H9 (cell line): ENCODE measurements around the gene PLXNA4. TPM values are rescaled to one million over a fixed set of nuclear protein-coding genes. Genes with fewer than 3 reads are reported as not detected.

Source experiments
- DNase-seq: peaks from one replicate; pipeline ENCODE4 v3.0.0-alpha.2; 2017
- H2AFZ ChIP-seq: one replicate; pipeline ENCODE4 v1.6.1; 2013; ENCODE audit warnings: mild to moderate bottlenecking, low read length, control low read depth, moderate library complexity
- H2AK5ac ChIP-seq: 2 replicates; pipeline ENCODE4 v1.6.1; 2013; ENCODE audit warnings: low read length, control low read depth, mixed read lengths; ENCODE audit not compliant: insufficient read length
- H2BK120ac ChIP-seq: one replicate; pipeline ENCODE4 v1.6.1; 2013; ENCODE audit warnings: low read depth, mild to moderate bottlenecking, low read length, control low read depth, inconsistent platforms; ENCODE audit not compliant: poor library complexity, severe bottlenecking
- H2BK12ac ChIP-seq: 2 replicates; pipeline ENCODE4 v1.6.1; 2013; ENCODE audit warnings: low read length, control low read depth, mixed read lengths, low read depth; ENCODE audit not compliant: insufficient read length
- H2BK15ac ChIP-seq: 2 replicates; pipeline ENCODE4 v1.6.1; 2013; ENCODE audit warnings: low read depth, low read length, control low read depth
- H2BK20ac ChIP-seq: one replicate; pipeline ENCODE4 v1.6.1; 2013; ENCODE audit warnings: low read depth, mild to moderate bottlenecking, low read length, control low read depth, inconsistent platforms; ENCODE audit not compliant: poor library complexity, severe bottlenecking
- H2BK5ac ChIP-seq: 2 replicates; pipeline ENCODE4 v1.6.1; 2013; ENCODE audit warnings: low read length, control low read depth, mixed read lengths; ENCODE audit not compliant: insufficient read length
- H3K14ac ChIP-seq: 2 replicates; pipeline ENCODE4 v1.6.1; 2013; ENCODE audit warnings: low read length, control low read depth; ENCODE audit not compliant: insufficient read depth
- H3K18ac ChIP-seq: 2 replicates; pipeline ENCODE4 v1.6.1; 2013; ENCODE audit warnings: low read depth, mild to moderate bottlenecking, mixed read lengths, low read length, control low read depth; ENCODE audit not compliant: insufficient read length
- H3K23ac ChIP-seq: 2 replicates; pipeline ENCODE4 v1.6.1; 2013; ENCODE audit warnings: low read length, control low read depth, mixed read lengths, low read depth; ENCODE audit not compliant: insufficient read length
- H3K23me2 ChIP-seq: 2 replicates; pipeline ENCODE4 v1.6.1; 2013; ENCODE audit warnings: low read depth, mild to moderate bottlenecking, mixed read lengths, low read length, control low read depth; ENCODE audit not compliant: insufficient read length, poor library complexity, severe bottlenecking
- H3K27ac ChIP-seq: 2 replicates; pipeline ENCODE4 v1.5.1; 2013; ENCODE audit warnings: low read length, control low read depth, mixed read lengths, low read depth; ENCODE audit not compliant: insufficient read length
- H3K27me3 ChIP-seq: 2 replicates; pipeline ENCODE4 v1.6.1; 2013; ENCODE audit warnings: low read length, control low read depth, inconsistent platforms; ENCODE audit not compliant: insufficient read depth
- H3K4ac ChIP-seq: 2 replicates; pipeline ENCODE4 v1.6.1; 2013; ENCODE audit warnings: low read depth, mild to moderate bottlenecking, control low read depth, inconsistent platforms, low read length, moderate library complexity
- H3K4me1 ChIP-seq: 2 replicates; pipeline ENCODE4 v1.6.1; 2013; ENCODE audit warnings: low read length, control low read depth, inconsistent platforms; ENCODE audit not compliant: insufficient read depth
- H3K4me2 ChIP-seq: 2 replicates; pipeline ENCODE4 v1.6.1; 2013; ENCODE audit warnings: low read length, control low read depth, mixed read lengths; ENCODE audit not compliant: insufficient read length, insufficient read depth
- H3K56ac ChIP-seq: 2 replicates; pipeline ENCODE4 v1.6.1; 2013; ENCODE audit warnings: low read depth, mild to moderate bottlenecking, mixed read lengths, low read length, control low read depth; ENCODE audit not compliant: insufficient read length
- H3K79me1 ChIP-seq: 2 replicates; pipeline ENCODE4 v1.6.1; 2013; ENCODE audit warnings: low read depth, mild to moderate bottlenecking, moderate library complexity, low read length, control low read depth, inconsistent platforms; ENCODE audit not compliant: insufficient read depth, poor library complexity, severe bottlenecking
- H3K79me2 ChIP-seq: 2 replicates; pipeline ENCODE4 v1.6.1; 2013; ENCODE audit warnings: low read length, control low read depth, inconsistent platforms; ENCODE audit not compliant: insufficient read depth
- H3K9ac ChIP-seq: 2 replicates; pipeline ENCODE4 v1.6.1; 2013; ENCODE audit warnings: low read length, control low read depth, mixed read lengths; ENCODE audit not compliant: insufficient read length; ENCODE audit errors: extremely low read depth
- H3K9me3 ChIP-seq: one replicate; pipeline ENCODE4 v1.6.1; 2013; ENCODE audit warnings: low read depth, low read length, inconsistent platforms; ENCODE audit not compliant: control insufficient read depth
- H3T11ph ChIP-seq: one replicate; pipeline ENCODE4 v1.6.1; 2013; ENCODE audit warnings: mild to moderate bottlenecking, low read length, control low read depth, inconsistent platforms
- H4K20me1 ChIP-seq: one replicate; pipeline ENCODE4 v1.6.1; 2013; ENCODE audit not compliant: control insufficient read depth, insufficient read length, insufficient read depth
- H4K5ac ChIP-seq: 2 replicates; pipeline ENCODE4 v1.6.1; 2013; ENCODE audit warnings: low read depth, mild to moderate bottlenecking, mixed read lengths, low read length, control low read depth; ENCODE audit not compliant: insufficient read length
- H4K8ac ChIP-seq: replicated peaks from 2 replicates; pipeline ENCODE4 v1.6.1; 2013; ENCODE audit warnings: low read length, control low read depth, mixed read lengths, low read depth; ENCODE audit not compliant: insufficient read length
- H4K91ac ChIP-seq: 2 replicates; pipeline ENCODE4 v1.6.1; 2013; ENCODE audit warnings: low read depth, mild to moderate bottlenecking, moderate library complexity, mixed read lengths, low read length, control low read depth; ENCODE audit not compliant: insufficient read length
- H3K27ac Mint-ChIP-seq, 3 experiments: 2 replicates in 2 of 3; 3 replicates in 1 of 3; pipeline ENCODE4 v1.8.0; 2020 to 2021; ENCODE audit warnings: mixed read lengths in 3 of 3, mild to moderate bottlenecking in 1 of 3, moderate library complexity in 1 of 3
- H3K27me3 Mint-ChIP-seq: 2 replicates; pipeline ENCODE4 v1.8.0; 2021; ENCODE audit warnings: low read depth, mild to moderate bottlenecking, moderate library complexity, mixed read lengths
- H3K36me3 Mint-ChIP-seq, 3 experiments: 2 replicates in 2 of 3; 3 replicates in 1 of 3; pipeline ENCODE4 v1.8.0; 2020 to 2021; ENCODE audit warnings: low read depth in 3 of 3, mixed read lengths in 3 of 3; ENCODE audit not compliant: insufficient read depth in 1 of 3
- H3K4me1 Mint-ChIP-seq, 2 experiments: 2 replicates each; pipeline ENCODE4 v1.8.0; 2020; ENCODE audit warnings: mixed read lengths in 2 of 2
- H3K4me3 Mint-ChIP-seq, 2 experiments: 2 replicates in 1 of 2; 3 replicates in 1 of 2; pipeline ENCODE4 v1.8.0; 2020 to 2021; ENCODE audit warnings: mild to moderate bottlenecking in 2 of 2, mixed read lengths in 2 of 2, moderate library complexity in 1 of 2
- H3K9me3 Mint-ChIP-seq, 2 experiments: 2 replicates in 1 of 2; 3 replicates in 1 of 2; pipeline ENCODE4 v1.8.0; 2020; ENCODE audit warnings: mild to moderate bottlenecking in 2 of 2, mixed read lengths in 2 of 2, moderate library complexity in 1 of 2
- WGBS: extraction: QIAGEN DNeasy Blood & Tissue Kit; methylation state at CpG from one replicate; pipeline ENCODE4 v1.1.7; 2013; ENCODE audit warnings: missing lambda C conversion rate, low lambda C conversion rate, mixed read lengths; ENCODE audit not compliant: insufficient read length; ENCODE audit errors: extremely low coverage; 5-methylcytosine and 5-hydroxymethylcytosine counted together
- total RNA-seq: library from RNA; stranded (reverse); gene quantifications from 2 replicates; pipeline ENCODE4 v1.2.1, GENCODE V29; 2021
- TF ChIP-seq, protein P1 (sequence below): fragments of 200-600 bp; sonication (generic); conservative IDR thresholded peaks from 3 replicates; pipeline ENCODE4 v1.8.0; 2021; ENCODE audit warnings: antibody characterized with exemption, mild to moderate bottlenecking

The PLXNA4 gene
- total RNA-seq, 1 experiment from 2014 or later: 0.35 TPM

DNA sequence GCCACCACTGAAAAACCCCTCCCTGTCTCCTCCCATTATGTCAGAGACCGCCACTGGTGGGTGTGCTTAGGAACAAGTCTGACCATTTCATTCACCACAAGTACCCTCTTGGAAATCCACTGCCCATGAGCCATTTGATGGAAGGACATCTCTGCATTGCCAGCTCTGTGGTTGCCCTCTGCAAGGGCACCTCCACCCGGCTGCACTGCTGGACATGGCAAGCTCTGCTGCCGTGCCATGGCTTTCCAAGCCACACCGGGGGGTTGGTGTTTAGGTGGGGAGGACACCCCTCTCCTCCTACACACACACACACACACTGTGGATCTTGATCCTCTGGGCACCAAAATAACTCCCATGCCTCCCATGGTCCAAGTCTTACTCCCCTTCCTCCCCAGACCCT lies 5.2 kb upstream of the PLXNA4 start:
- Histone ChIP-seq H3K23ac (no peak overlapping the region), H3K9me3 (no peaks in the 10 kb centered on the region), H2BK5ac (no peak overlapping the region), H4K8ac (no peak overlapping the region), H3K79me1 (no peaks in the 10 kb centered on the region), H3K4ac (no peak overlapping the region), H4K20me1 (no peaks in the 10 kb centered on the region), H3T11ph (no peak overlapping the region), H3K14ac (no peak overlapping the region), H3K23me2 (peaks cover 2% of the 10 kb centered on the region), H2BK15ac (no peak overlapping the region), H3K4me2 (no peak overlapping the region), H2AK5ac (no peak overlapping the region), H3K18ac (no peak overlapping the region), H2BK12ac (no peak overlapping the region), H3K4me1 (no peaks in the 10 kb centered on the region), H2BK20ac (no peak overlapping the region), H4K91ac (no peak overlapping the region), H2AFZ (no peak overlapping the region), H3K27me3 (peaks cover 20% of the 10 kb centered on the region; the same call in 1 of the 2 replicates), H3K79me2 (no peaks in the 10 kb centered on the region), H2BK120ac (no peak overlapping the region), H3K56ac (no peak overlapping the region), H3K9ac (no peak overlapping the region), H3K27ac (no peak overlapping the region), H4K5ac (no peak overlapping the region)
- no peaks in the 10 kb centered on the region; a peak in 2 of 5 replicates for H3K9me3 Mint-ChIP-seq
- peaks cover 58% of the 10 kb centered on the region for H3K27me3 Mint-ChIP-seq
- TF ChIP-seq, protein P1, sequence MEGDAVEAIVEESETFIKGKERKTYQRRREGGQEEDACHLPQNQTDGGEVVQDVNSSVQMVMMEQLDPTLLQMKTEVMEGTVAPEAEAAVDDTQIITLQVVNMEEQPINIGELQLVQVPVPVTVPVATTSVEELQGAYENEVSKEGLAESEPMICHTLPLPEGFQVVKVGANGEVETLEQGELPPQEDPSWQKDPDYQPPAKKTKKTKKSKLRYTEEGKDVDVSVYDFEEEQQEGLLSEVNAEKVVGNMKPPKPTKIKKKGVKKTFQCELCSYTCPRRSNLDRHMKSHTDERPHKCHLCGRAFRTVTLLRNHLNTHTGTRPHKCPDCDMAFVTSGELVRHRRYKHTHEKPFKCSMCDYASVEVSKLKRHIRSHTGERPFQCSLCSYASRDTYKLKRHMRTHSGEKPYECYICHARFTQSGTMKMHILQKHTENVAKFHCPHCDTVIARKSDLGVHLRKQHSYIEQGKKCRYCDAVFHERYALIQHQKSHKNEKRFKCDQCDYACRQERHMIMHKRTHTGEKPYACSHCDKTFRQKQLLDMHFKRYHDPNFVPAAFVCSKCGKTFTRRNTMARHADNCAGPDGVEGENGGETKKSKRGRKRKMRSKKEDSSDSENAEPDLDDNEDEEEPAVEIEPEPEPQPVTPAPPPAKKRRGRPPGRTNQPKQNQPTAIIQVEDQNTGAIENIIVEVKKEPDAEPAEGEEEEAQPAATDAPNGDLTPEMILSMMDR: no peak
- H3K4me3 Mint-ChIP-seq: no peak overlapping the region; a peak in 1 of 5 replicates
- peaks cover 10 to 11% of the 10 kb centered on the region in 2 experiments for H3K4me1 Mint-ChIP-seq
- WGBS: no CpG with 5 or more reads among the region's 4 CpGs
- no peak for DNase-seq
- H3K27ac Mint-ChIP-seq: no peak overlapping the region
- no peaks in the 10 kb centered on the region; a peak in 1 of 7 replicates for H3K36me3 Mint-ChIP-seq
